GM19043 (cell line): ENCODE data around the gene KRT74.

ENCODE experiments used
- ATAC-seq: cut with Tn5 transposase; IDR thresholded peaks from one replicate; pipeline ENCODE4 v1.9.1; 2021; ENCODE audit warnings: low read depth; ENCODE audit not compliant: unreplicated experiment

KRT74 gene

DNA sequence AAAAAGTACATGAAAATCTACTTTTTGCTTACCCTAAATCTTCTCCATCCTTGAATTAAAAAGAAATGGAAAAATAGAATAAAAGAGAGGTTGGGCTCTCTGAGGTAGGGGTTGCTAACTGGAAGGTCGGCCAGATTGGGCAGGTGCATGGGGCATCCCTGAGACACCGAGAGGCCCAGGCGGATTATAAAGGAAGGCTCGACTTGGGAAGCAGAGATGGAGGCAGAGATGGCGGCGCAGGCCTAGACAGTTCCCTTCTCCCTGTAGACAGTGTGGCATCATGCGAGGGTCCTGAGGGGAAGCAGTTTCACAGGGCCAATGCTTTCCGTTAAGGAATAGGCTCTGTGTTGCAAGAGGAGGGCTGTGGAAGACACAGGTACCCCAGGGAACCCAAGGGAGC, 3.7 kb upstream of the KRT74 start:
- no peak for ATAC-seq

DNA sequence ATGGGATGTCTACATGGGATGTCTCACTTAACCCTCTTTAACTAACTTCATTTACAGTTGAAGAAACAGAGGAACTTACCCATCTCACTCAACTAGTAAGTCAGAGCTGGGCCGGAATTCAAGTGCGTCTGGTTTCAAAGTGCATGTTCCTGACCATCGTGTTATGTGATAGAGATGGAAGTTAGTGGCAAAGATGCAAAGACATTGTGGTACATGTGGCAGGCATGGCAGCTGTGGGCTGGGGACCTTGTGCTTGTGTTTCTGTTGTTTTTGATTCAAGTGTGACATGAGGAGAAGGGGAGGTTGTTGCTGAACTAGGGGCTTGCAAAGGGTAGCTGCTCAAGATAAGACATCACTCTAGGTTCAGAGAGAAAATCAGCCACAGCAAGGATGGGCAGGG, 2.3 kb upstream of the KRT74 start:
- no peak for ATAC-seq

DNA sequence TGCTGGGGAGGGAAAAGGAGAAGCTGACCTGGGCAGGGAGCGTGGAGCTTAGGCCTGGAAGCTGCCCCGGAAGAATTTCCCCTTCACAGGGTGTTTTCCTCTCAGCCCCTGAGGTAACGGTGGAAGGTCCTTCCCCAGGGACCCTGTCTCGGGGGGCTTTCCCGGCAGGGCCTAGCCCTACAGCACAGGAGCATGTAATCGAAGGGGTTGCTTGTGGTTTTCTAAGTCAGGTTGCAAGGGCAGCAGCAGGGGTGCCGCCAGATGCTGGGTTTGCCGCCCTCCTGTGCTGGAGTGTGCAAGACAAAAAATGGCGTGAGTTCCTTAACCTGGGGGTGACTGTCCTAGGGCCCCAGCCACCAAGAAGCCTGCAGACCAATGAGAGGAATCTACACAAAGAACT, 1.6 kb upstream of the KRT74 start:
- no peak for ATAC-seq

DNA sequence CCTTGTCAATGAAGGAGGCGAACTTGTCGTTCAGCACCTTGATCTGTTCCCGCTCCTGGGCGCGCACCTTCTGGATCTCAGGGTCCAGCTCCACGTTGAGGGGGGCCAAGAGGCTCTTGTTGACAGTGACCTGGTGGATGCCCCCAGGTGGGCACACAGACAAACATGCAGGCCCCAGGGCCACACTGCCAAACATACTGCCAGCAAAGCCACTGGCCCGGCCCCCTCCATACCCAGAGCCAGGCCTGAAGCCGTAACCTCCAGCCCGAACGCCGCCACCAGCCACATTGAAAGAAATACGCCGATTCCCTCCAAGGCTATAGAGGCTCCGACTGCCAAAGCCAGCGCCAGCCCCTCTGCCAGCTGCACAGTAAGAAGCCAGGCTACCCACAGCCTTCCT, 337 bp downstream of the KRT74 start:
- no peak for ATAC-seq

DNA sequence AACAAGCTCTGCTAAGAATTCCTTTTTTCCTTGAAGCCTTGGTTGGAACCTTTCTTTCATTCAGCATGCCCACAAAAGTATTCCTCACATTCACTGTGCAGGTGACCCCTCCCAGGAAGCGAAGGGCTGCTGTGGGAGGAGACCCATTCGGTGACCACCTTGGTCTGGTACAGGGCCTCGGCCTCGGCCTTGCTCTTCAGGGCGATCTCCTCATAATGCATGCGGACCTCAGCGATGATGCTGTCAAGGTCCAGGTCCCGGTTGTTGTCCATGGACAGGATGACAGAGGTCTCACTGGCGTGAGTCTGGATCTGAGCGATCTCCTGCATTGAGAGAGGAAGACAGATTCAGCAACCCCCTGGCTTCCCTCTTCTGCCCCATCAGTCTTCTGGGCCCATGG, 3.1 kb downstream of the KRT74 start:
- ATAC-seq, result no peak

DNA sequence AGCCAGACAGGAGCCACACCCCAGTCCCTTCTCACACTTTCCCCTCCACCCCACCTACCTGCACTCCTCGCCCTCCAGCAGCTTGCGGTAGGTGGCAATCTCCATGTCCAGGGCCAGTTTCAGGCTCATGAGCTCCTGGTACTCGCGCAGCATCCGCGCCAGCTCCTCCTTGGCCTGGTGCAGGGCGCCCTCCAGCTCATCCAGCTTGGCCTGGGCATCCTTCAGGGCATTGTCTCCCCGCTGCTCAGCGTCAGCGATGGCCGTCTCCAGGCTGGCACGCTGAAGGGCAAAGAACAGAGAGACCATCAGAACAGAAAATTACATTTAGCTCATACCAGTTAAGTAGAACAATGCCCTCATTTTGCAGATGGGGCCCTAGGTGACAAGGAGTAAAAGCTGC, 5.5 kb downstream of the KRT74 start:
- ATAC-seq, result no peak

DNA sequence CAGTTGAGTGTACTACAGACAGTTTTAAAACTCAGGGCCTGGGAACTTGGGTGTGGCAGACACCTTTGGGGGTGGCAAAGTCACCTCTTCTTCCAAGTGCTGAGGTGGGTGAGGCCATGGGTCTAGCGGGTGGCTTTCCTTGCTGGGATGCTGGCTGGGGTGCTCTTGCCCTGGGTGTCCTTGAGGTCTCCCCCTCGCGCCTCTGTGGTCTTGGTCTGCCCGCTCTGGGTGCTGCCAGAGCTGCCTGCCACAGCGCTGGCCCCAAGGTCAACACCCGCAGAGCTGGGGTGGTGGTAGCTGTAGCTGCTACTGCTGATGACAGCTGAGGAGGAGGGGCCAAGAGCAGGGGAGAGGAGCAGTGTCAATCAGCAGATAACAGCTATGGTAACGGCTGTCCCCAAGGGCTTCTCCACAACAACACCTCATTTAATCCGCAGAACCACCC, 6.8 kb downstream of the KRT74 start:
- no peak for ATAC-seq

GRCh38 chr12:52564582-52564981, 9.1 kb downstream of the KRT74 start:
- no peak for ATAC-seq

GRCh38 chr12:52561880-52562449, 11.7 kb downstream of the KRT74 start:
- no peak for ATAC-seq

GRCh38 chr12:52559979-52560378, 13.7 kb downstream of the KRT74 start:
- no peak for ATAC-seq

DNA sequence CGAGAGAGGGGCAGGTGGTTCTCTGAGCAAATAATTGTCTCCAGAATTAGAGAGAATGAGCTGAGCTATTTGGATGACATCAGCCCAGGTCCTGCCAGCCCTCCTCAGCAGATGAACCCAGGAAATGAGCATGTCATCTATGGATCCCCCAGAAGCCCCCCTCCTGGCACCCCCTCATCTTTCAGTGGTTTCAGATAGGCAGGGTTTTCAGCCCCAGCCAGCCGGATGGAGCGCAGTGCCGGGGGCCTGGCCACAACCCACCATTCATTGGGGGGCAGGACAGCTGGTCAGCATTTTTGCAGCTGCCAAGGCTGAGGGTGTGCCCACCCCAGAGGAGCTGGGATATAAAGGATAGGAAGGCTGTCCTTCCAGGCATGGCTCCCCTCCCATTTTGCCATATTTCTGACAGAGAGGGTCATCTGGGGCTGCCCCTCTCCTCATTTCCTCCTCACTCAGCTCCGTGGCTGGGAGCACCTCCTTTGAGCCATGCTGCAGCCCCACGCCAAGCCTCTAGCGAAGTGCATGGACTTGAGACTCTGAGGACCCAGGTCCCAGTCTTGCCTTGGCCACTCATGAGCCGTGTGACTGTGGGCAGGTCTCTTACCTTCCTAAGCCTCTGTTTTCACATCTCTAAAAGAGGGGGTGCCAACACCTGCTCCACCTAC, 14.7 kb downstream of the KRT74 start:
- ATAC-seq, result no peak

GRCh38 chr12:52557476-52557875, 16.2 kb downstream of the KRT74 start:
- no peak for ATAC-seq

DNA sequence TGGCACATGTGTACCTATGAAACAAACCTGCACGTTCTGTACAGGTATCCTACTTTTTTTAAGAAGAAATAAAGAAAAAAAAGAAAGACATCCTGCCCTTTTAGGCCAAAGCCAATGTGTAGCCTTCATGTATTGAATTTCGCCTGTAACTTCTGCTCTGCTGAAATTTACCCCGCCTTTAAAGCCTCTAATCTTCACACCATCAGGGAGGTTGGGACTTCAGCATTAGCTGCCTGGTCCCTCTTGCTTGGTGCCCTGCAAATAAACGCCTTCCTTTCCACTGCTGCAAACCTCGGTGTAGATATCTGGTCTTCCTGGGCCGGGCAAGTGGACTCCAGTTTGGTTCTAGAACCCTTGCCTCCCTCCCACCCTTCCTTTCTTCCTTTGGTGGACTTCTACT, 18.1 kb downstream of the KRT74 start:
- ATAC-seq, result no peak

GRCh38 chr12:52552681-52553195, 20.9 kb downstream of the KRT74 start, which contains the start of gene KRT71:
KRT71 (minus strand) TSS chr12:52553145; CDS start chr12:52553077, 68 bp downstream.
- no peak for ATAC-seq

GRCh38 chr12:52552055-52552454, 21.6 kb downstream of the KRT74 start:
- ATAC-seq, result no peak

DNA sequence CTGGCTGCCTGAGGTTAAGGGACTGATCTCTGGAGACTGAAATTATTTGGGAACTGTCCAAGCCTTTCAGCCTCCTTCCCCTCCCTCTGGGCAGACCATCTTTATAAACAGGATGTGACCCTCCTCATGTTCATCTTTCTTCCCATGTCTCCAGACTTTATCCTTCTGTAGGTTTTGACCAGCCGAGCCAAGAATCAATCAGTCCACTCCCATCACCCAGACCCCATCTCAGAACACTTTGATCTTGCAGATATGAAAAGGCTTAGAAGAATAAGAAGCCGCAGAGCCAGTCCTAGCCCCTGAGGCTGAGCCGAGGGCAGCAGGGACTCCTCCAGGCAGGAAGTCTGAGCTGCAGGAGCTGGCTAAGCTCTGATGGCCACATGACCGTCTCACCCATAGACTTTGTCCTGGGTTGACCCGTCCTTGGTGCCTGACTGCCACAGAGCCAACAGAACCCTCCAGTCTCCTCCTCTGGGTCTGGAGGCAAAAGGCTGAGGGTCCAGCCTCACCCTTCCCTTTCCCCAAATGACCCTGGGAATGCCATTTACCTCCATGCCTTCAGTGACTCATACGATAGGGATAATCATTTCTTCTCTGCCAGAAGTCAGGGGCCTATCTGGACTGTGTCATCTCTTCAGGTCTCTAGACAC, 22.3 kb downstream of the KRT74 start:
- no peak for ATAC-seq

GRCh38 chr12:52546126-52546525, 27.5 kb downstream of the KRT74 start:
- ATAC-seq, result no peak

DNA sequence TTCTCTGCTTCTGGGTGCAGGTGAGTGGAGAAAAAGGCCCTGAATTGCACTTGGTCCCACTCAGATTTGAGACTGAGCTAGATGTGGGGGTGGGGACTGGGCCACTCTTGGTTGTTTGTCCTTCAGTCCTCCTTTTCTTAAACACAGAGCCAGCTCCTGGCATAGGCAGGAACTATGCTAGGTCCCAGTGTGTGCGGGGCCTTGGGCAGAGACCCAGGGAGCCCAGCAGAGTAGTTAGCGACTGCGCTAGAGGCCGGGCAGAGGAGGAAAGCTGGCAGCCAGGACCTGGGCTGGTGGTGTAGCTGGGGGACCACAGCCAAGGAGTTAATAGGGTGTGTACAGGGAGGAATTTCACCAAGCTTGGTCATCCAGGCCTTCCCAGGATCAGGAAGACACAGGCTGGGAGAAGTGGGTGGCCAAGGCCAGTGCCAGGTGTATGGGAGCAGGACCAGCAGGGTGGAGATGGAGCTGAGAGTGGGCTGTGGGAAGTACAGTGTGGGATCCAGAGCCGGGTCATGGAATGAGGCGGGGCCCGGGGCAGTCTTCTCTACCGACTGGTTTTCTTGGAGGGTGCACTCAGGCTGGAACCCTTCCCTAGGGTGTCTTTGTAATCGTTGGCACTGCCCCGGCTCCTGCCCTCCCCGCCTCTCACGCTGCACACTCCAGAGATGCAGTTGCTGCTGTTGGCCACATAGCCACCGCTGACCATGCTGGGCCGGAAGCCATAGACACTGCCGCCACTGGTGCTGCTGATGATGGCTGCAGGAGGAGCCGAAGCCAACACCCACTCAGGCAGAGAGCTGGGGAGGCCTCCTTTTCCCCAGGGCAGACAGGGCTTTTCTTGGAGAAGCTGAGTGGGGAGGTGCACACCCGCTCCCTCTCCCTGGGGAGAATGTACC, 29.4 kb downstream of the KRT74 start:
- no peak for ATAC-seq

GRCh38 chr12:52542785-52543318, 30.8 kb downstream of the KRT74 start:
- ATAC-seq, result no peak

DNA sequence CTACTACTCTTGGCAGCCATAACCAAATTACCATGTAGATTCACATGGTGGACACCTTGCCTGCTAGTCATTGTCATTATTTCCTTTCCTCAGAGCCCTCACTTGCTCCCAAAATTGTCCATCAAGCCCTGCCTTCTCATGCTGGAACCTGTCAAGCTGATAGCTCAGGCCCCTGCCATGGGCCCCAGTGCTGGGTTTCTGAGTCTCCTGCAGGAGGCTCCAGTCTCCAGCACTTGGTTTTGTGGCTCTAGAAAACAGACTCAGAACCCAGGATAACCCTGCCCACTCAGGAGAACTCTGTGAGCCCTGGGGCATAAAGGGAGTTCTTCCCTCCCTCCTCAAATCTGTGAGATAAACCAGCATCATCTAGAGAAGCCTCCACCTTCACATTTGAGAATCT, 31.5 kb downstream of the KRT74 start:
- no peak for ATAC-seq

DNA sequence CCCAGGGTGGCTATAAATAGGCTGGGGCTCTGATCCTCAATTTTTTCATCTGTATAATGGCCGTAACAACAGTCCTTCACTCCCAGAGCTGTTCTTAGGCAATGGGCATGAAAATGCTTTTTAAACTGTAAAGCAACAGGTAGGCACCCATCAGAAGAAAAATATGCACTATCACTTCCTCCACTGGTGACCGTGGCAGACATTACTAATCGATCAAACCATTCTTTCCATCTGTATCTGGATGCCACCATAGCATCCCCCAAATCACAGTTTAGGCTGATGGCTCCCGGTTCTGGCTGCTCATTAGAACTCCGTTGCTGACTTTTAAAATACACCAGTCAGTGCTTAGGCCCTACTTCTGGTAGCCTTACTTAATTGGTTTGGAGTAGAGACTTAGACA, 31.9 kb downstream of the KRT74 start:
- no peak for ATAC-seq
